Measurements from ENCODE around the gene PLCL1. TPM values are rescaled to one million over a fixed set of nuclear protein-coding genes. Genes with fewer than 3 reads are reported as not detected.

Gene PLCL1
- total and polyA plus RNA-seq, 12 donors = 1.6 to 24.0 (median 4.9) TPM

- no peaks in the 10 kb centered on the region for H3K27me3 ChIP-seq
These were observed 79.1 kb downstream of the PLCL1 start for GRCh38 chr2:197883354-197884032.

DNA sequence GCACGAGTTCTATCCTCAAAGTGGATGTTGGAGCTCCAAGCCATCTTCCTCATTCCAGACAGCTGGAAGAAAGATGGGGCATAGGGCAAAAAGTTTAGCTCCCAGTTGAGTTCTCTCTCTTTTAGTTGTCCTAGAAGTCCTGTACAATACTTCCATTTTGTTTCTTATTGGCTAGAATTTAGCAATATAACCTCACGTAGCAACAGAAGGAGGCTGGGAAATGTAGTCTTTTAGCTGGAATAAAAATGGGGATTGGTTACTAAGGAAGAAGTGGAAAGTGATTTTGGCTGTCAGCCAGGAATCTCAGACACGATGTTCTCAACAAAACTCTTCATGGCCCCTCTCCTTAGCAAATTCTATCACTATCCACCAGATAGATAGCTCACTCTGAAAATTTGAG lies 79.9 kb downstream of the PLCL1 start:
- peaks cover 0 to 5% of the 10 kb centered on the region in 2 donors for H3K4me1 ChIP-seq (replicated peaks in 1 of 2)
- TF ChIP-seq POLR2A (IDR thresholded peaks at IDR 0.05) (no peak), CTCF (IDR thresholded peaks at IDR 0.05) (no peak)
- no peak for DNase-seq
- no peaks in the 10 kb centered on the region for H3K27me3 ChIP-seq
- H3K9me3 ChIP-seq (replicated peaks in 1 of 3) = no peaks in the 10 kb centered on the region
- 63 to 83% (median 75%) methylated on average over 3 of the region's 3 CpGs for WGBS, 4 donors
- H3K36me3 ChIP-seq (replicated peaks in 1 of 2) = no peaks in the 10 kb centered on the region
- intact Hi-C loops (cut with DNase I) = no loop called here
- no peak overlapping the region for H3K27ac ChIP-seq
- H3K4me3 ChIP-seq = no peak overlapping the region

More at GRCh38 chr2:197883354-197884032, 79.1 kb downstream of the PLCL1 start:
- 81 to 89% (median 84%) methylated on average over 3 of the region's 3 CpGs for WGBS, 4 donors
- intact Hi-C loops (cut with DNase I) = no loop called here
- Histone ChIP-seq H3K9me3 (replicated peaks in 1 of 3) (no peaks in the 10 kb centered on the region), H3K27ac (no peak overlapping the region), H3K4me1 (replicated peaks in 1 of 2) (peaks cover 0 to 8% of the 10 kb centered on the region in 2 donors), H3K4me3 (no peak overlapping the region), H3K36me3 (replicated peaks in 1 of 2) (no peaks in the 10 kb centered on the region)
- DNase-seq = no peak
- TF ChIP-seq CTCF (IDR thresholded peaks at IDR 0.05) (no peak), POLR2A (IDR thresholded peaks at IDR 0.05) (no peak)

DNA sequence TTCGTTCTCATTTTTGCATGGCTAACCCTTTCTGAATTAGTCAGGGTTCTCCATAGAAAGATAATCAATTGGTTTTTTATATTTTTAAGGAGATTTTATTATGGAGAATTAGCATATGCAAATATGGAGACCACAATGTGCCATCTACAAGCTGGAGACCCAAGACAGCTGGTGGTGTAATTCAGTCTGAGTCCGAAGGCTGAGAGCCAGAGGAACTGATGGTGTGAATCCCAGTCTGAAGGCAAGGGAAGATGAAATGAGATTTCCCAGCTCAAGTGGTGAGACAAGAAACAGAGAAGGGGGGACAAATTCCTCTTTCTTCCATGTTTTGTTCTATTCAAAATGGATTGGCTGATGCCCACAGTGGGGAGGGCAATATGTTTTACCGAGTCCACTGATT lies 80.7 kb downstream of the PLCL1 start:
- intact Hi-C loops (cut with DNase I) = no loop called here
- no peak for DNase-seq
- H3K4me1 ChIP-seq (replicated peaks in 1 of 2) = peaks cover 0 to 8% of the 10 kb centered on the region in 2 donors
- H3K27me3 ChIP-seq = no peaks in the 10 kb centered on the region
- no peak overlapping the region for H3K4me3 ChIP-seq
- 91 to 96% (median 95%) methylated on average over 3 of the region's 3 CpGs for WGBS, 4 donors
- TF ChIP-seq POLR2A (IDR thresholded peaks at IDR 0.05) (no peak), CTCF (IDR thresholded peaks at IDR 0.05) (no peak)
- H3K27ac ChIP-seq = no peak overlapping the region
- no peaks in the 10 kb centered on the region for H3K9me3 ChIP-seq (replicated peaks in 1 of 3)
- no peaks in the 10 kb centered on the region for H3K36me3 ChIP-seq (replicated peaks in 1 of 2)

DNA sequence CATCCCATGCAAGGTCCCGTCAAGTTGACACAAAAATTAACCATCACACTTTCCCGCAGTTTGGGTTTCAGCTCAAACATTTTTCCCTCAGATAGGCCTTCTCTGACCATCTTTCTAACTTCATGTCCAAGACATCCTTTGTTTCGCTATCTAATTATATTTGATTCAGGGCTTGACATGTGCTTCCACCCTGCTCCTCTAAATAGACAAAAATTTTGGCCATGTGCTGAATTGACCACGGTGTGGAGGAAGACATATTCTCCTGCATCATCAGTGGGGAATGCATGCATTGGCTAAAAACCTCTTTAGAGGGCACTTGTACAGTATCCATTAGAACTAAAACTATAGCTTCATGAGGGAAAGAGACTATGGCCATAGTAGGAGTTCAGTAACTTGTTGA lies 81.2 kb downstream of the PLCL1 start:
- Histone ChIP-seq H3K27me3 (no peaks in the 10 kb centered on the region), H3K27ac (no peak overlapping the region), H3K4me1 (replicated peaks in 1 of 2) (peaks cover 0 to 12% of the 10 kb centered on the region in 2 donors), H3K36me3 (replicated peaks in 1 of 2) (no peaks in the 10 kb centered on the region), H3K4me3 (no peak overlapping the region), H3K9me3 (replicated peaks in 1 of 3) (no peaks in the 10 kb centered on the region)
- no peak for TF ChIP-seq CTCF (IDR thresholded peaks at IDR 0.05)
- TF ChIP-seq POLR2A (IDR thresholded peaks at IDR 0.05) = no peak
- 91 to 98% (median 97%) methylated on average over 4 of the region's 4 CpGs for WGBS, 4 donors
- intact Hi-C loops (cut with DNase I) = no loop called here
- DNase-seq = no peak

All from adrenal gland (tissue), 12 donors.